Stimulated activated CD4-positive, alpha-beta T cell treated with anti-CD3 and anti-CD28 coated beads, Interleukin-4, amount 100 ng/mL, for 48 hours (primary cell): ENCODE results near the gene PUS1.

Source experiments
- DNase-seq, 2 donors: peaks; one replicate each; pipeline ENCODE4 v3.0.0-alpha.2; 2020; ENCODE audit warnings: low read depth in 2 of 2

Gene PUS1

DNA sequence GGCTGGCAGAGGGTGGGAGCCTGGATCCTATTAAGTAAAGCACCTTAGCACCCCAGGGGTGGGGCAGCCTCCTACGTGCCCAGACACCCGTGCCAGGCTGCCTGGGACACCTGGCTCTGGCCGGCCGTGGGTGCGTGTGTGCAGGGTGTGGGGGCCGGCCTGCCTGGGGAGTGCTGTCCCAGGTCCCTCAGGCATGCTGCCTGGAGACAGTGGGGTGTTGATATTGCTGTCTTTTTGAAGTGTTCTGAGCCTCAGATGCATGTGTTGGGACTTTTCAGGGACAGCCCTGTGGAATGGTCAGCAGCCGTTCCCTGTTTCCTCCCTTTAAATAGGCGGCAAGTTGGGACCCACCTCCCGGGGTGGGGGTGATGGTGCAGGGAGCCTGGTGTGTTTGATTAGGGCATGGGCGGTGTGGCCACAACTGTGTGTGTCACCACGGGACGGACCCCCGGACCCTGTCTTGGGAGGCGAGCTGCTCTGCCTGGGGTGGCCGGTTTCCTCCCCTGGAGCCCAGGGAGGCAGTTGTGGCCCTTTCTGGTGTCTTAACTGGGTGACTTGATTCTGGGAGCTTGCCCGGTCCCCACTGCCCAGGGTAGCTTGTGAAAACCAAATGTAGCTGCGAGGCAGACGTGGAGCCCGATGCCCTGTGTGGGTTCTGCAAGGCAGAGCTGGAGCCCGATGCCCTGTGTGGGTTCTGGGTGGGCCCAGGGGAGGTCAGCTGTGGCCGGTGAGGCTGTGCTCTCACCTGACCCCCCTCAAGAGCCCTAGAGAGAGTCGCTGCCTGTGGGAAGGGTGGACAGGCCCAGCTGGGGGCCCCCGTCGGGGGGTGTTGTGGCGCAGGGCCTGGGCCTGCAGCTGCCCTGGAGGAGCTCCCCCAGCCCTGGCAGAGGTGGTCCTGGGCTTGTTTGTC is 26.5 kb upstream of the PUS1 start:
- DNase-seq, result no peak

DNA sequence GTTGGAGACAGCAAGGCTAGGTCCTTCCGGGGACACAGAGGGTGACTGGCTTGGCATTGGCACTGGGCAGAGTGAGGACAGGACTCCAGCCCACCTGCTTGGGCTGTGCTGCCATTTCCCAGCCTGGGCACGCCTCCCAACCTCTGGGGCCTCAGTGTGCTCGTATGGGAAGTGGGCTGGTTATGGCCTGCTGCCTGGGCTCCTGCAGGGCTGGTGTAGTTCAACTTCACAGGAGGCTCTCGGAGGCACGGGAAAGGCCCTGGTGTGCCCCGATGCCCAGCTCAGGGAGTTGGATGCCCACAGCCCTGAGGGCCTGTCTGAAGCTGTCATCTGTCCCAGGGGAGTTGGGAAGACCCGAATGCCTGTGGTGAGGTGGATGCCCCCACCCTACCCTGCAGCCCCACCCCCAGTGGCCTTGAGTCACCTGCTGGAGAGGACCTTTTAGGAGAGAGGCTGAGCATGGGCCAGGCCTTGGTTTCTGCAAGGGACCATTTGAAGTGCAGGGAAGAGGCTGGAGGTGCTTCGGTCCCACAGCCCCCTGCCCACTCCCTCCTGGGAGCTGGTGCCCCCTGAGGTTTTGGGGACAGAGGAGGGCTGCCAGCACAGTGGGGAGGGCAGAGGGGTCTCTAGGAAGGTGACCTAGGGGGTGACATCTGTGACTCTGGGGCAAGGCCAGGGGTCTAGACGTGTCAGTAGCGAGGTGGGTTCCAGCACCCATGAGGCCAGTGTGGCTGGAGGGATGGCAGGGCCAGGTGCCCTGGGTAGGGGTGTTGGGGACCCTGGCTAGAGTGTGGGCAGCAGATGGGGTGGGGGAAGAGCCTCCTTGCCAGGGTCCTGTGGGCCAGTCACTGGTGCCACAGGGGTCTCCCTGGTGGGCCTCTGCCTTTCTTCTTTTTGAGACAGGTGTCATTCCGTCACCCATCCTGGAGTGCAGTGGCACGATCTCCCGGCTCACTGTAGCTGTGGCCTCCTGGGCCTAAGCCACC is 25.5 kb upstream of the PUS1 start:
- DNase-seq, result no peak

DNA sequence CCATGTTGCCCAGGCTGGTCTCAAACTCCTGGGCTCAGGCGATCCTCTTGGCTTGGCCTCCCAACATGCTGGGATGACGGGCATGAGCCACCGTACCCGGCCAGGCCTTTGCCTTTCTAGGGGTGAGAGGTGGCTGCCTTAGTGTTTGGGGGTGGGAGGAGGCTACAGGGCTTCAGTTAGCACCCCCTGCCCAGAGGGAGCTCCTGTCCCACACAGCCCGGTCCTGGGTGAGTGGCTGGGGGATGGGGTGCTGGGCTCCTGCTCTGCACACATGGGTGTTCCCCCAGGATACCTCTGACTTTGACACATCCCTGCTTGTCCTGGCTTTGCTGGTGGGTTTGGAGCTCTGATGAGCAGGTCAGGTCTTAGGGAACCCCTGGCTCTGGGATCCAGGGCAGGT is 24.7 kb upstream of the PUS1 start:
- DNase-seq, result no peak

DNA sequence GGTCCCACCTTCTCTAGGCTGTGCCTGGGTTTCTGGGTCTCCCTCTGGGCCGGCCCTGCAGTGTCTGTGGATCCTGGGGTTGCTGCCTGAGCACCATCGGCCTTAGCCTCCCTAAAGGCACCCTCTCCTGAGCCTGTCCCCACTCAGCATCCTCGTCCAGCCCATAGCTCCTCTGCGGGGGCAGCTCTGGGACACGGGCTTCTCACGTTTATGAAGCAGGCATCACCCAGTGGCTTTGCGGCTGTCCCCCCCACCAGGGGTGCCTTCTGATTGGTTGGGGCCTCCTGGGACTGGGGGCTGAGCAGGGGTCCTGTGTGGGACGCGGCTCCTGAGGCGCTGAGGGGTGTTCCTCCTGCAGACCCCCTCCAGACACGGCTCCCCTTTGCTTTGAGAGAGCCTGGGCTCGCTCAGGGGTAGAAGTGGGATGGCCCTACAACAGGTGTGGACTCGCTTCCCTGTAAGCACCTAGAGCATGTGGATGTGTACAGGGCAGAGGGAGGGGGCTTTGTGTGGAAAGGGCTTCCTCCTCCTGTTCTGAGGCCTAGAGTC is 23.9 kb upstream of the PUS1 start:
- DNase-seq, result no peak

DNA sequence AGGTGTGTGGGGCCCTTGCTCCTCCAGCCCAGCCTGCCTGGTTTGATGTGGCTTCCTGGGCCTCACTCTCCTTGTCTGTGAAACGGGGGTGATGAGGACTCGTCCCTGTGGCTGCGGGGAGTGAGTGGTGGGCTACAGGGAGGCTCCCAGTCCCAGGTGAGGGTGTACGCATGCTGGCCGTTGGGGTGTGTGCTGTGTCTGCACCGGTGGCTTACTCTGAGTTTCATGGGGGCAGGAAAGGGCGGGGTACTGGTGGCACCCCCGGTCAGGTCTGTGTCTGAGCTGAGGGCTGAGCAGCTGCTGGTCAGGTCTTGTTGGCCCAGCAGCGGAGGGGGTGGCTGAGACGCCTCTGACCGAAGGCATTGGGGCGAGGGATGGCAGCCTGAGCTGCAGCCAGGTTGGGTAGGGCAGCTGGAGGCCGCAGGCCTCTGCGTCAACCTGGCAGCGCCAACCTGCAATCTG is 23.4 kb upstream of the PUS1 start:
- DNase-seq, result no peak

DNA sequence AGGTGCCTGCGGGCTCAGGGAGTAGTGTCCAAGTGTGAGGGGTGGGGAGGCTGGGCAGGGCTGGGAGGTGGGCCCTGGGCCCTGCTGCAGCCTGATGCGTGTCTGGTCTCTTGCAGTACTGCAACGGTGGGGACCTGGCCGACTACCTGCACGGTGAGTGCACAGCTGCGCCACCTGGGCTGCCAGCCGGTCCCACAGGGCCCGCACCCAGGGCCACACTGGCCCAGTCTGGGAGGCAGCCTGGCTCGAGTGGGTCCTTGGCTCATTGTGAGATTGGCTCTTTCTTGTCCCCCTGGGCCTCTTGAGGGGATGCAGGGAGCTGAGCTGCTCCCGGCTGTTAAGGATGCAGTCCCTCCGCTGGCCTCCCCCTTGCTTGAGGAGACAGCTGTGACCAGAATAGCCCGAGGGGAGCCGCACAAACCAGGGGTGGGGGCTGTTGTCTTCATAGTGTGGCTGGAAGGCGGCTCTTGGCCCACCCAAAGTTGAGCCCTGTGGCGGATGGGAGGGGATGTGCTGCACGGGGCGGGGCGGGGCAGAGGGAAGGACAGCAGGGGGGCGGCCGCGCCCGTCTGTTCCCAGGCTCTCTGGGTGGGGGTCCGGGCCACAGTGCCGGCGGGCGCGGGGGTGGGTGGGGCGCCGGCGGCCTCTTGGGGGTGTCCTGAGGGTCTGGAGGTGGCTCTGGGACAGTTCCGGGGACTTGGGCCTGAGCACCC is 21.5 kb upstream of the PUS1 start:
- DNase-seq, result no peak

DNA sequence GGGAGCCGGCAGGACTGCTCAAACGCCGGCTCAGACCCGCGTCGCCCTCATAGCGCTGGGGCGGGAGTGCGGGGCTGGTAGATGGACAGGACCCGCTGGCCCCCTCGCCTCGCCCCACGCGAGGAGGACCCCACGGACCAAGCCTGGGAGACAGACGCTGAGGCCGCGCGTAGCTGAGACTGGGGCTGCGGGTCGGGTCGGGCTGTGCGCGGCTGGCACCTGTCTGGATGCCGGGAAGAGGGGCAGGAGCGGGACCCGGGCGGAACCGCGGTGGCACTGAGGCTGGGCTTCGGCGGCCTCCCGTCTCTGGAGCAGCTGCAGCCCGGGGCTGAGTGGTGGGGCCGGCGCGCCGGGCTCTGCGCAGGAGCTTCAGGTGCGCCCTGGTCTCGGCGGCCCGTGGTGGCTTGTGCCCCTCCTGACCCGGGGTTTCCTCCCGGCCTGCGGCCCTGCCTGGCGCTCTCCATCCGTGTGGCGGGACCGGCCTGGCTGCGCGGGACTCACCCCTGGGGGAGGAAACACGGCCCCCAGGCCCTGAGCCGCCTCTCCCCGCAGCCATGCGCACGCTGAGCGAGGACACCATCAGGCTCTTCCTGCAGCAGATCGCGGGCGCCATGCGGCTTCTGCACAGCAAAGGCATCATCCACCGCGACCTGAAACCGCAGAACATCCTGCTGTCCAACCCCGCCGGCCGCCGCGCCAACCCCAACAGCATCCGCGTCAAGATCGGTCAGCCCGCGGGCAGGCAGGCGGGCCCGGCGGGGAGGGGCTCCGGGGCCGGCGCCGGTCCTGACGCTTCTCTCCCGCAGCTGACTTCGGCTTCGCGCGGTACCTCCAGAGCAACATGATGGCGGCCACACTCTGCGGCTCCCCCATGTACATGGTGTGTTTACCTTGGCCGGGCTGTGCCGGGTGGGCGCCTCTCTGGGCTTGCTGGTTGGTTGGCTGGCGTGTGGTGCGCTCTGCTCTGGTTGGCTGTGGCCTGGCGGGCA is 20.7 kb upstream of the PUS1 start:
- no peak for DNase-seq

DNA sequence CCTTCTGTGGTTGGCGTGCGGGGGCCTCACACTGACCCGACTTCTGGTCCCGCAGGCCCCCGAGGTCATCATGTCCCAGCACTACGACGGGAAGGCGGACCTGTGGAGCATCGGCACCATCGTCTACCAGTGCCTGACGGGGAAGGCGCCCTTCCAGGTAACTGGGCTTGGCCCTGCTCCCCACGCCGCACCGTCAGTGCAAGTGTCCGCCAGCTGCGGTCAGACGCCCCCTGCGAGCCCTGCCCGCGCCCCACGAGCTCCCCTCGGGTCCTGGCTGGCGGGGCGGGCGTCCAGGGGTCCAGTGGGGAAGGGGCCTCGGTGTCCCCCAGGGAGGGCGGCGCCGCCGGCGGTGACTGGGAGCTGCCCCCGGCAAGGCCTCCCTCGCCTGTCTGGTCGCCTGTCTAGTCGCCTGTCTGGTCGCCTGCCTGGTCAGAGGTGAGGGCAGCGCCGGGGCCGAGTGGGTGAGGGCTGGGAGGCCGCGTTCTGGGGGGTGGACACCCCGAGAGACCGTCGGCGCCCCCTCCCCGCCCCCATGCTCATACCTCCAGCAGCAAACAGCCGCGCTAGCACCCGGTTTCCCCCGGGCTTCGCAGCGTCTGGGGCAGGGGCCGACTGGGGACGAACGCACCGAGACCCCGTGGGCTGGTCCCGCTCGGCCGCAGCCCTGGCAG is 19.9 kb upstream of the PUS1 start:
- DNase-seq, result no peak

DNA sequence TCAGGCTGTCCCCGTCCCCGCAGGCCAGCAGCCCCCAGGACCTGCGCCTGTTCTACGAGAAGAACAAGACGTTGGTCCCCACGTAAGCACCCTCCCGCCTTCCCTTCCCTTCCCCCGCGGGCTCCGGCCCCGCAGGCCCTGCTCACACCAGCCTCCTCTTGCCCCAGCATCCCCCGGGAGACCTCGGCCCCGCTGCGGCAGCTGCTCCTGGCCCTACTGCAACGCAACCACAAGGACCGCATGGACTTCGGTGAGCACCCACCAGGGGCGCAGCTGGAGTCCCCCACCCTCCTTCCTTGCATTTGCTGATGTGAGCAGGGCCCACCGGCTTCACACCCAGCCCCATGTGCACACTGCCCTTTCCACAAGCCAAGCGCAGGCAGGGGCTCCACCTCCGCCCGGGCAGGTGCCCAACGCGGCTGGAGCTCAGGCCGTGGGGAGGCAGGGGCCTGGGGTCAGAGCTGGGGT is 19.3 kb upstream of the PUS1 start:
- DNase-seq, result no peak

DNA sequence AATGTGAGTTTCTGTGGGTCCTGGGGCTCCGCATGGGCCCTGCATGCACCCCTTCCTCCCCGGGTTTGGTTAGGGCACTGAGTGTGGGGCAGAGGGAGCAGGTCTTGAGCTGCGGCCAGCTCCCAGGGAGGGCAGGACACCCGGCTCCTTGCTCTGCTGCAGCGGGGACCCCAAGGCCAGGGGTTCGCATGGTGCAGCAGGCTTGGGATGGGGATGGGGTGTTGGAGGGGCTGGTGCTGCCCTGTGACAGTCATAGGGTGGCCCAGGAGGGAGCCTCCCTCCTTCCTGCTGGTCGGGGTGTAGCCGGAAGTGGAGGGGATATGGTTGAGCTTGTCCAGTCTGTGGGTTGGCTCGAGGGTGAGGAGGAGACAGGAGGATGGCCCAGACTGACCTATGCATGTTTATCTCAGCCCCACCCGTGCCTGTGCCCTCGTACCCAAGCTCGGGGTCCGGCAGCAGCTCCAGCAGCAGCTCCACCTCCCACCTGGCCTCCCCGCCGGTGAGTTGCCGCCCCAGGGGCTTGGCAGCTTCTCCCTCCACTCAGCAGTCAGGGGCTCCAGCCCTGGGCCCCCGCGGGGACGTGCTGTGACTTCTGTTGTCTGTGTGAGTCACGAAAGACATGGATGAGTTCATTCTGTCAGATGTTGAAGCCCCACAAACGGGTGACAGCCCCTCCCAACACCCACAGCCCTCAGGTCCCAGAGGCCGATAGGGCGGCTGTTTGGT is 18.6 kb upstream of the PUS1 start:
- DNase-seq, result no peak

DNA sequence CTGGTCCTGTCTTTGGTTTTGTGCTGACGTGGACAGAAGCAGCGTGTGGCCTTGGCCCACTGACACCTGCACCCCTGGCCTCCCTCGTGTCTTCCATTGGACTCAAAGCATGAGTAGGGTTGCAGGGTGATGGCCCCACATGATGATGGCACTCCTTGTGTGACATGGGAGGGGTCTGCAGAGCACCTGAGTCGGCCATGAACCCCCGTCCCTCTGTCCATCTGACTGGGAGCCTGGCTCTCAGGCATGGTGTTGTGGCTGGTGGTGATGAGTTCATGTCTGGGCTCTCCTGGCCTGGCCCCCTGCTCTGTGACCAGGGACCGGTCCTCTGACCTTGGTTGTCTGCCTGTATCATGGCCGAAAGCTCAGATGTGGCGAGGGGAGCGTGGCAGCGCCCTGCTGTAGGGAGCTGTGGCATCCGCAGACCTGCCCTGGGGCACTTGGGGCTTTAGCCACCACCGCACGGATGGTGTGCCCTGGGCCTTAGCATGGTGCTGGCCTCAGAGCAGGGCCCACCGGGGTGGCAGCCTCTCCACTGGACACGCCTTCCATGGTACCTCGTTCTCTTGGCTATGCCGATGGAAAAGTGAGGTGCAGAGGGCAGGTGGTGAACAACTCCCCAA is 17.9 kb upstream of the PUS1 start:
- no peak for DNase-seq

DNA sequence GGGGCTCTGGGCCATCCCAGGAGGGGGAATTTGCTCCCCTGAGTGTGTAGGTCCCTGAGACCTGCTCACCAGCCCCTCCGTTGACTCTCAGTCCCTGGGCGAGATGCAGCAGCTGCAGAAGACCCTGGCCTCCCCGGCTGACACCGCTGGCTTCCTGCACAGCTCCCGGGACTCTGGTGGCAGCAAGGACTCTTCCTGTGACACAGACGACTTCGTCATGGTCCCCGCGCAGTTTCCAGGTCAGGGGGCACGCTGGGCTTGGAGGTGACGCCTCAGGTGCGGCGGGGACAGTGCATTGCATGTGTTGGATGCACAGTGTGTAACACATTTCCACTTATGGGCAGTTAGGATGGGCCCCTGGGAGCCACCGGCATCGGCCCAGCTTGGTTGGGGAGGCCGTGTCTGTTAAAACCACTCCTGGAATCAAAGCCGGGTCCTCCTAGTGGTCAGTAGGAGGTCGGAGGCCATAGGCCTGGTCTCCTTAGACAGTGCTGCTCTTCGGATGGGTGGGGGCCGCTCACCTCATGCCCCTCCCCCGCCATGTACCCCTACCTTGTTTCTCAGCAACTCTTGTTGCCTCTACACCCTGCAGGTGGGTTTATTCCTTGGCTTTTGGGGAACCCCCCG is 17.1 kb upstream of the PUS1 start:
- DNase-seq, result no peak

DNA sequence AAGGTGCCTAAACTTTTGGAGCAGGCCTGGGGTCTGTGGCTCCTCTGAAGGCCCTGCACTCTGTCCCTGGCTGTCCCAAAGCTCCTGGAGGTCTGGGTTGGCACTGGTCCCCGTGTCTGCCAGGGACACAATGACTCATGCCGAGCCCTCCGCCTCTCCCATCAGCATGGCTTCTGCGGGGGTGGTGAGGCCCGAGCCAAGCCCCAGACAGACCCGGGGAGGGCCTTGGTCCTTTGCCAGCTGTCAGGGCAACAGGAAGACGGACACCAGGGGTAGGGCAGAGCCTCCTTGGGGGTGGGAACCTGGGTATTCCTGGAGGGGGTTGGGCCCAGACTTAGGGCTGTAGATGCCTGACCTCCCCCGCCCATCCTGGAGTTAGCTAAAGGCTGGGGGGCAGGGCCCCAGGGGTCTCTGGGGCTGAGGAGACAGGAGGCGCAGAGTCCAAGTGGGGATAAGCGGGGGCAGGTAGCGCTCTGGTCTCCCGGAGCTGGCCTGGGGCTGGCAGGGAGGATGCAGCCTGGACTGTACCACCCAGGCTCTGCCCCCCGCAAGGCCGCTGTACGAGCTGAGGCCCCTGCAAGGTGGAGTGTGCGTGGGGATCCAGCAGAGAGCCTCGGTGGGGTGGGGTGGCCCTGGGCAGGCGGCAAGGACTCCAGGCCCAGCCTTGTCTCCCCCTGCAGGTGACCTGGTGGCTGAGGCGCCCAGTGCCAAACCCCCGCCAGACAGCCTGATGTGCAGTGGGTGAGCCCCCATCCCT is 16.4 kb upstream of the PUS1 start:
- DNase-seq, result no peak

DNA sequence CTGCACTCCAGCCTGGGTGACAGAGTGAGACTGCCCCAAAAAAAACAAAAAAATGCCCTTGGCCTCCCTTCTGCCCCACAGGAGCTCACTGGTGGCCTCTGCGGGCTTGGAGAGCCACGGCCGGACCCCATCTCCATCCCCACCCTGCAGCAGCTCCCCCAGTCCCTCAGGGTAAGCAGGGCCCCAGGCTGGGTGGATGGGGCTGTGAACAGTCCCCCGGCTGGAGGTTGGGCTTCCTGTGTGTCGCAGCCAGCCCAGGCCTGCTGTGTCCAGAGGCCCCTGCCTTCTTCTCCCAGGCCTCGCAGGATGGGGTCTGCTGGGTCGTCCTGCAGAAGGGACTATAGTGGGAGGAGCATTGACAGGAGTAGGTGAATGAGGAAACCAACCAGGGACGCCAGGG is 15.4 kb upstream of the PUS1 start:
- no peak for DNase-seq

DNA sequence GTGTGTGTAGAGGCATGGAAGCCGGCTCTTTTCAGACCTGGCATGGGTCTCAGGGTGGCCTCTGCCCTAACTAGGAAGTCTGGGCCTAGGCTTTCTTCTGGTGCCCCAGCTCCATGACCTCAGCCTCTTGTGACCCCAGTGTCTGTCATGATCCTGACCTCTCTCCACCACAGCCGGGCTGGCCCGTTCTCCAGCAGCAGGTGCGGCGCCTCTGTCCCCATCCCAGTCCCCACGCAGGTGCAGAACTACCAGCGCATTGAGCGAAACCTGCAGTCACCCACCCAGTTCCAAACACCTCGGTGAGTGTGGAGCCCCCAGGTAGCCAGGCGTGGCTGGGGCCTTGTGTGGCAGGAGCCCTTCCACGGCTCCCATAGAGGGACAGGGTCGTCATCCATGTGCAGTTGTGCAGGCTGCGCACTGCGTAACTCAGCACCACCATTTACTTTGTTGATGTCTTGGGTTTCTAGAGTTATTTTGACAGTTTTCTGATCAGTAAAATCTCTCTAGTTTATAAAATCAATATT is 14.8 kb upstream of the PUS1 start:
- DNase-seq, result no peak

DNA sequence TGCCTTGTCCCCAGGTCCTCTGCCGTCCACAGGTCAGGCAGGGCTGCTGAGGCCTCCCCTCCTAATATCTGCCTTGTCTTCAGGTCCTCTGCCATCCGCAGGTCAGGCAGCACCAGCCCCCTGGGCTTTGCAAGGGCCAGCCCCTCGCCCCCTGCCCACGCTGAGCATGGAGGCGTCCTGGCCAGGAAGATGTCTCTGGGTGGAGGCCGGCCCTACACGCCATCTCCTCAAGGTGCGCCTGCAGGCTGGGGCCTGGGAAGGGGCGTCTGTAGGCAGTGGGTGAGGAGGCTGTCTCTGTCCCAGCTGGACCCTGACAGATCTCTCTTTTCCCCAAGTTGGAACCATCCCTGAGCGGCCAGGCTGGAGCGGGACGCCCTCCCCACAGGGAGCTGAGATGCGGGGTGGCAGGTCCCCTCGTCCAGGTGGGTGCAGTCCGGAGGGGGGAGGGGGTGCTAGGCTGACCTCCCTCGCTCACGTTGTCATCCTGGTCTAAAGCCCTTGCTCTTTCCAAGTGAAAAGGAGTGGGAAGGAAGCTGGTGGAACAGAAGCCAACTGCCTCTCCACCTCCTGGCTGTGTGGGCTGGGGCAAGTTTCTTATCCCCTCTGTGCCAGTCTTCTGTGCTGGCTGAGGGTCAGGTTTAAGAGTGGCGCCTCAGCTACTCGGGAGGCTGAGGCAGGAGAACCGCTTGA is 13.9 kb upstream of the PUS1 start:
- DNase-seq, result no peak
